OCI-LY3 (cell line): Measurements from ENCODE around the gene ABTB2.

Experiments used
- CTCF ChIP-seq: fragments of 200-600, 300-600 bp; sonication (generic); IDR thresholded peaks from 2 replicates; pipeline ENCODE4 v1.5.1; 2014; ENCODE audit warnings: antibody characterized with exemption, low read length, low read depth
- EZH2phosphoT487 ChIP-seq: fragments of 200-600 bp; shearing (Covaris generic); IDR thresholded peaks from 2 replicates; pipeline ENCODE4 v1.6.1; 2018; ENCODE audit warnings: antibody characterized with exemption, mixed run types, low read depth

GRCh38 chr11:34249439-34249838 lies 108.4 kb downstream of the ABTB2 start:
- TF ChIP-seq CTCF (no peak), EZH2phosphoT487 (no peak)
